Stimulated activated CD8-positive, alpha-beta memory T cell treated with anti-CD3 and anti-CD28 coated beads, Interleukin-15, amount 100 ng/mL, for 1 hour (primary cell): ENCODE measurements around the gene SOWAHA.

ENCODE experiments used
- DNase-seq: peaks from one replicate; pipeline ENCODE4 v3.0.0-alpha.2; 2020; ENCODE audit warnings: low read depth

SOWAHA gene

GRCh38 chr5:132812781-132813598 is at the start of gene SOWAHA:
Gene SOWAHA (plus strand): TSS chr5:132813302. CDS start chr5:132813622, 320 bp downstream.
- no peak for DNase-seq

- no peak for DNase-seq
These were observed 49.1 kb upstream of the SOWAHA start for GRCh38 chr5:132764051-132764450.

- no peak for DNase-seq
These were observed 48.3 kb upstream of the SOWAHA start for GRCh38 chr5:132764671-132765238.

DNA sequence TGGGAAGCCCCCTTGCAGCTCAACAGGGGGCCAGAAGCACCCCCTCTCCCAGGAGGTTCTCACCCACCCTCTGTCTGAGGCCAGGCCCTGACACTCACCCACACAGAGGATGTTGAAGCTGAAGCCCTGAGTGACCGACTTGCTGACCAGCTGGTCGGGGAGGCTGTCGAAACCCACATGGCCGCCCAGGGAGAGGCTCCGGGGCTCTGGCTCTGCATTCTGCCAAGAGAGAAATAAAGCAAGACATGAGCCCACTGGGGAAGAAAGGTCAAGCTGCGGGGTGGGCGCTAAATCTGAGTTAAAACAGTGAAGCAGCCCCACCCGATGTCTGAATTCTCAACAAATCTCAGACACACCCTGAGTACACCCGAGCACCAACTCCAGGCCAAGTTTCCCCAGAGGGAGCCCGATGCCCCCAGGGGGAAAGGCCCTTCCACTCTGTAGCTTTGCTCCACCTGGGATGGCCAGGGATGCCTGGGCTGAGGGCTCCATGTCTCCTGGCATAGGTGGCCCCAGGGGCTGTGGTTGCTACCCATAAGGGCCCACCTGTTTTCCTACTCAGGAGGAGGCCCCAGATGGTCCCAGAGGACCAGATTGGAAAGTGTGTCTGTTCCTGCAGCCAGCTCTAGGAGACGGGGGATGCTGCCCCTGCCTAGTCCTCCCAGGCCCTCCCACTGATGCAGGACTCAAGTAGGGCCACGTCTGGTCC is 47.6 kb upstream of the SOWAHA start:
- no peak for DNase-seq

DNA sequence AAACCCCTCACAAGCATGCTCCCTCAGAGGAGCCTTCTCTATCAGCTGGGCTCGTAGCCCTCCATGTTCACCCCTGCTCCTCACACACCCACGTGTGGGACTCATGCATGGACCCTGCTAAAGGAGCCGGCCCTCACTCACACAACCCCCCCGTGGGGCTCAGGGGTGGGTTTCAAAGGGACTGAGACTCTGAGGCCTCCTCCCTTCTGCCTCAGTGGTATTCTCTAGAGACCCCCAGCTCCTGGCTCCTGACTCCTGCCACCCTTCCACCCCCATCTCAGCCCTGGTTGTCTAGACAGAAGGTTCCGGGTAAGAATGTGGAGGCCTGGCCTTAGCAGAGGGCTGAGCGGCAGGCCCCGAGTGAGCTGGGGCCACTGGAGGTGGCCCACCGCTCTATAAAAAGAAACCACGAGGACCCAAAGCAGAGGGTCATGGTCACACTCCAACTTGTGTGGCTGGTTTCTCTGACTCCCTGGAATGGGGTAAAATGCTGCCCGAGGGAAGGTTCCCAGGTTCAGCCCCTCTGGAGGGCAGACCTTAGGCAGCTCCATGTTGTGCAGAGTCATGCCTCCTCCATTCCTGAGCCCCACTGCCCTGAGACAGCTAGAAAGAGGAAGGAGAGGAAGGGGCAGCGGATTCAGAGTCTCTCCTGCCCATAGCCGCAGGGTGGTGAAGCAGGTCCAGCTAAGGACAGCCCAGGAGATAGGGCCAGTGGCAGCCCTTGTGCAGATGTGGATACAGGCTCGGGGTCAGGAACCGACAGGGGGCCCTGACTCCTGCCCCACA is 46.9 kb upstream of the SOWAHA start:
- no peak for DNase-seq

DNA sequence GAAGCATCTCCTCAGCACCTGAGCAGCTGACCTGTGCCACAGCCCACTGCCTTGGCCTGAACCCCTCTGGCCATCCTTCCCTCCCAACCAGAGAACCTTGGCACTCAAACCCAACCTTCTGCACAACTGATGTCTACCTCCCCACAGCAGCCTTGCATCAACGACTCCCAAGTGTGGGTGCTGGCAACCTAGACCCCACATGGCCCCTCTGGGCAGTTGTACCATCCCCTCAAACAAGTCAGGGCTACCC is 46.4 kb upstream of the SOWAHA start:
- DNase-seq, result no peak

DNA sequence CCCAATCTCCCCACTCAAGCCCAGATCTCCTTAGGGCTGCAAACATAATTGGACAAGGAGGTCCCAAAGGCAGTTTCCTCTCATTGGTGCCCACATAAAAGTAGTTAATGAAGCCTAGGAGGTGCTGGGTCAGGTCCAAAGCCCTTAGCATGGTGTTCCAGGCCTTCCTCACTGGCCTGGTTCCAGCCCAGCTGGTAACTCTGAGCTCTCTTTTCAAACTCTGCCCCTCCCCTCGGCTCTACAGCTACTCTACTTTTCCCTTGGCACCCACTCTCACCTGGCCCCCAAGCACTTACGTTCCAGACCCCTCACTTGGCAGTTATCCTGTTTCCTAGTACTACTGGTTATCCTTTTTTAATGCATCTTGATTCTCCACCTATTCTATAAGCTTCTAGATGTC is 46.0 kb upstream of the SOWAHA start:
- DNase-seq, result no peak

- DNase-seq, result no peak
These were observed 44.6 kb upstream of the SOWAHA start for GRCh38 chr5:132768485-132768868.

- DNase-seq, result no peak
These were observed 42.5 kb upstream of the SOWAHA start for GRCh38 chr5:132770476-132771159.

- no peak for DNase-seq
These were observed 41.6 kb upstream of the SOWAHA start for GRCh38 chr5:132771503-132771998.

DNA sequence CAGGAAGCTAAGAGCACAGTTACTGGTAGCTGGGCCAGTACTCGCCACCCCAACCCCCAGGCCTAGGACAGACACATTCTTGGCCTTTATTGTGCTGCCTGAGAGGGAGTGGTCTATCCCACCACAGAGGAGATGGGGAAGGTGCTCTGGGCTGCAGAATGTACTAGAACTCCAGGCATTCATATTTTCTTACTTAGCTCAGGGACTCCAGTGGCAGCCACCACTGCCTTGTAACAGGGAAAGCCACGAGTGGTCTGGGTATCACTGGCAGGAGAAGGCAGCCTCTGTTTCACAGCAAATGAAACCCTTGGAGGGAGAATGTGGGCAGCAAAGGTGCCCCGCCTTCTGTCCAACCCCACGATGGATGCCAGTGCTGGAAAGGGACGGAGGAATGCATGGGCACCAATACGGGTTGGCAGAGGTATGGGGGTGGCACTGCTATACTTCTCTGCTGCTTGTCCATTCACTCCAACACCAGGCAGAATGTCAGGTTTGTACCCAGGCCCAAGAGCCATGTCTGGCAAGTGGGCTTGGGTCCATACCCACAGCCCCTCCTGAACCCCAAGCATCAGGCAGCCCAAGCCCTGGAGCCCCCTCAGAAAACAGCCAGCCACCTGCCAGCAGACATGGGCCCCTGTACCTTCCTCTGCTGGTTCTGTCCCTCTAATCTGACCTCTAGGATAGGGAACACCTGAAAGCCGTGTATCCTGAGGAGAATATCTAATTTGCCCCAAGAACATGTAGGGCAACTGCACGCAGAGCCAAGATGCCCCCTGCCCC is 40.6 kb upstream of the SOWAHA start:
- DNase-seq, result no peak

GRCh38 chr5:132773114-132773513 is 40.0 kb upstream of the SOWAHA start:
- DNase-seq, result no peak

GRCh38 chr5:132773601-132774355 is 39.3 kb upstream of the SOWAHA start:
- no peak for DNase-seq

GRCh38 chr5:132774406-132774805 is 38.7 kb upstream of the SOWAHA start:
- no peak for DNase-seq

GRCh38 chr5:132774896-132775295 is 38.2 kb upstream of the SOWAHA start:
- no peak for DNase-seq

GRCh38 chr5:132775476-132775961 is 37.6 kb upstream of the SOWAHA start:
- DNase-seq, result no peak

DNA sequence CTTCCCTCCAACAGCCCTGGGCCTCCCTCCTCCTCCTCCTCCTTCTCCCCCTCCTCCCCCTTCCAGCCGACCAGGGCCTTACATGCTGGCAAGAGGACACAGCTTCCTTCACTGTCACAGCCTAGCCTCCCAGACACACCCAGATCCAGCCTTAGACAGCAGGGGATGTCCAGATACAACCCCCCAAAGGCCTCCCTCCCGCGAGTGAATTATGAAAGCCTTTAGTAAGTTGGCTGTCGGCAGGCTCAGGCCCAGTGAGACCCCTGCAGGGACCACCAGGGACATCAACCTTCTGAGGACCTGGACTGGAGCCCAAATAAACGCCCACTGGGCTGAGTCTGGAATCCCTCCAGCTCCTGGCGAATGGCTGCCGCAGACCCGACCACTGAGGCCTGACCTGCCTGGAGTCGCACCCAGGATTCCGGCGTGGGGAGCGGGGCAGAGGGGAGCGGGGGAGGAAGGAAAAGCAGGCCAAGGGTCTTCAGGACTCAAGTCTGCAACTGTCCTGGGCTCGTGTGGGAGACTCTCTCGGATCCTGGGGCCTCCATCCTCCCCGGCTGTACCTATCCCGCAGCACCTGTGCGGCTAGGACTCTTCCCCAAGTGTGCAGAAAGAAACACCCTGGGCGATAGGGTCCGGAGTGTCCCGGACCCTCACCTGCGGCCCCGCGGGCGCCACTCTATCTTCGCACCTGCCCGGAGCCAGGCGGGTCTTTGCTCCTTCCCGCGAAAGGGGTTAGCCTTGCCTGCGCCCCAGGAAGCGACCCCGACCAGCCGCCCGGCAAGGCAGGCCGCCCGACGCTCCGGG is 36.8 kb upstream of the SOWAHA start:
- DNase-seq, result no peak

- DNase-seq, result no peak
These were observed 36.2 kb upstream of the SOWAHA start for GRCh38 chr5:132776938-132777208.

- no peak for DNase-seq
These were observed 35.7 kb upstream of the SOWAHA start, which contains the start of gene SEPTIN8 for GRCh38 chr5:132777209-132778069. Gene SEPTIN8 (minus strand): TSS chr5:132777239. CDS start chr5:132777137, 102 bp downstream.
